GM19351 (cell line): ENCODE results near the gene OTOP1.
"Not testable (repeated sequence)": the region's sequence is repeated elsewhere in the genome, so short reads cannot be mapped to it uniquely, and the experiment has no call there.

Experiments used
- ATAC-seq: cut with Tn5 transposase; IDR thresholded peaks from one replicate; pipeline ENCODE4 v1.9.1; 2021; ENCODE audit warnings: mild to moderate bottlenecking, moderate library complexity; ENCODE audit not compliant: unreplicated experiment

The OTOP1 gene

GRCh38 chr4:4226606-4227438 is at the start of gene OTOP1:
TSS of gene OTOP1 (minus strand) at chr4:4226929. CDS start at chr4:4226864, 65 bp downstream.
- ATAC-seq, result no peak

GRCh38 chr4:4274226-4274625 is 47.5 kb upstream of the OTOP1 start:
- no peak for ATAC-seq

GRCh38 chr4:4271912-4272311 is 45.2 kb upstream of the OTOP1 start:
- no peak for ATAC-seq

GRCh38 chr4:4270529-4270928 is 43.8 kb upstream of the OTOP1 start:
- no peak for ATAC-seq

- ATAC-seq, result no peak
These were observed 43.1 kb upstream of the OTOP1 start for GRCh38 chr4:4269856-4270255.

- no peak for ATAC-seq
These were observed 42.6 kb upstream of the OTOP1 start for GRCh38 chr4:4269331-4269731.

GRCh38 chr4:4268776-4269175 is 42.0 kb upstream of the OTOP1 start:
- ATAC-seq, result no peak

GRCh38 chr4:4267981-4268380 is 41.3 kb upstream of the OTOP1 start:
- ATAC-seq, result no peak

- peak; percentile 81 for ATAC-seq
These were observed 33.5 kb upstream of the OTOP1 start for GRCh38 chr4:4260185-4260751.

GRCh38 chr4:4259484-4260100 is 32.9 kb upstream of the OTOP1 start:
- no peak for ATAC-seq

- ATAC-seq, result not testable (repeated sequence)
These were observed 31.0 kb upstream of the OTOP1 start for GRCh38 chr4:4257705-4258104.

- no peak for ATAC-seq
These were observed 30.1 kb upstream of the OTOP1 start for GRCh38 chr4:4256799-4257198.

GRCh38 chr4:4254666-4255065 is 27.9 kb upstream of the OTOP1 start:
- ATAC-seq, result no peak

- no peak for ATAC-seq
These were observed 27.5 kb upstream of the OTOP1 start for GRCh38 chr4:4254199-4254598.

GRCh38 chr4:4249866-4250265 is 23.1 kb upstream of the OTOP1 start:
- ATAC-seq, result no peak

GRCh38 chr4:4249342-4249741 is 22.6 kb upstream of the OTOP1 start:
- ATAC-seq, result not testable (repeated sequence)

GRCh38 chr4:4248885-4249203 is 22.1 kb upstream of the OTOP1 start:
- ATAC-seq, result no peak

- ATAC-seq, result peak; percentile 96
These were observed 21.5 kb upstream of the OTOP1 start, which contains the start of gene TMEM128 for GRCh38 chr4:4248029-4248884. TSS of gene TMEM128 (minus strand) at chr4:4248223. CDS start at chr4:4248202, 21 bp downstream.

GRCh38 chr4:4247696-4248028 is 20.9 kb upstream of the OTOP1 start:
- no peak for ATAC-seq

- no peak for ATAC-seq
These were observed 18.4 kb upstream of the OTOP1 start for GRCh38 chr4:4245172-4245571.

GRCh38 chr4:4239551-4239950 is 12.8 kb upstream of the OTOP1 start:
- ATAC-seq, result not testable (repeated sequence)
